KMS-11 (cell line): ENCODE results near the gene CD9.

Experiments
- H2AFZ ChIP-seq: fragments of 200-600 bp; sonication (generic); 2 replicates; pipeline ENCODE4 v1.6.1; 2016; ENCODE audit warnings: antibody characterized with exemption, mixed run types, low read depth
- H3K27ac ChIP-seq: fragments of 200-600 bp; sonication (generic); 2 replicates; pipeline ENCODE4 v1.6.1; 2016; ENCODE audit warnings: mild to moderate bottlenecking, mixed run types
- H3K27me3 ChIP-seq: fragments of 200-600 bp; sonication (generic); 2 replicates; pipeline ENCODE4 v1.6.1; 2017; ENCODE audit warnings: mild to moderate bottlenecking, low read depth, mixed run types, moderate library complexity; ENCODE audit not compliant: insufficient read depth
- H3K36me3 ChIP-seq: fragments of 200-600 bp; sonication (generic); 2 replicates; pipeline ENCODE4 v1.6.1; 2017; ENCODE audit warnings: mild to moderate bottlenecking, mixed run types; ENCODE audit not compliant: insufficient read depth
- H3K4me1 ChIP-seq: fragments of 200-600 bp; sonication (generic); 2 replicates; pipeline ENCODE4 v1.6.1; 2016; ENCODE audit warnings: mild to moderate bottlenecking, low read depth, mixed run types; ENCODE audit not compliant: poor library complexity, severe bottlenecking
- H3K4me2 ChIP-seq: fragments of 200-600 bp; sonication (generic); 2 replicates; pipeline ENCODE4 v1.7.0; 2016; ENCODE audit warnings: mild to moderate bottlenecking, mixed run types
- H3K4me3 ChIP-seq: fragments of 200-600 bp; sonication (generic); IDR thresholded peaks from 2 replicates; pipeline ENCODE4 v1.6.1; 2017; ENCODE audit warnings: low read depth, low read length, mixed read lengths; ENCODE audit not compliant: insufficient read depth
- H3K79me2 ChIP-seq: fragments of 200-600 bp; sonication (generic); 2 replicates; pipeline ENCODE4 v1.6.1; 2016; ENCODE audit warnings: low read depth, mixed run types; ENCODE audit not compliant: insufficient read depth
- H3K9ac ChIP-seq: fragments of 200-600 bp; sonication (generic); 2 replicates; pipeline ENCODE4 v1.6.1; 2016; ENCODE audit warnings: mild to moderate bottlenecking, mixed run types
- H4K20me1 ChIP-seq: fragments of 200-600 bp; sonication (generic); 2 replicates; pipeline ENCODE4 v1.6.1; 2016; ENCODE audit warnings: mild to moderate bottlenecking, mixed run types; ENCODE audit not compliant: insufficient read depth
- CTCF ChIP-seq: fragments of 200-600 bp; sonication (generic); conservative IDR thresholded peaks from 2 replicates; pipeline ENCODE4 v1.6.1; 2017; ENCODE audit warnings: low read depth, mild to moderate bottlenecking, antibody characterized with exemption, low read length, moderate library complexity, mixed read lengths

CD9 gene

GRCh38 chr12:6172086-6172485, 28.1 kb upstream of the CD9 start:
- Histone ChIP-seq H3K36me3 (no peaks in the 10 kb centered on the region), H3K79me2 (no peaks in the 10 kb centered on the region), H2AFZ (no peak overlapping the region), H3K27ac (no peak overlapping the region), H3K4me2 (no peak overlapping the region), H3K4me1 (no peaks in the 10 kb centered on the region), H3K9ac (no peak overlapping the region), H3K4me3 (no peak overlapping the region), H3K27me3 (no peaks in the 10 kb centered on the region), H4K20me1 (no peaks in the 10 kb centered on the region)
- no peak for TF ChIP-seq CTCF

GRCh38 chr12:6172862-6173261, 27.3 kb upstream of the CD9 start:
- Histone ChIP-seq H3K9ac (no peak overlapping the region), H3K4me2 (no peak overlapping the region), H3K27me3 (no peaks in the 10 kb centered on the region), H3K4me1 (no peaks in the 10 kb centered on the region), H3K79me2 (no peaks in the 10 kb centered on the region), H4K20me1 (no peaks in the 10 kb centered on the region), H3K4me3 (no peak overlapping the region), H3K27ac (no peak overlapping the region), H2AFZ (no peak overlapping the region), H3K36me3 (no peaks in the 10 kb centered on the region)
- no peak for TF ChIP-seq CTCF

GRCh38 chr12:6177642-6178358, 22.4 kb upstream of the CD9 start:
- Histone ChIP-seq H3K9ac (no peak overlapping the region), H3K27ac (no peak overlapping the region), H4K20me1 (no peaks in the 10 kb centered on the region), H3K27me3 (no peaks in the 10 kb centered on the region), H3K79me2 (no peaks in the 10 kb centered on the region), H2AFZ (no peak overlapping the region), H3K4me2 (no peak overlapping the region), H3K4me3 (no peak overlapping the region), H3K4me1 (no peaks in the 10 kb centered on the region), H3K36me3 (no peaks in the 10 kb centered on the region)
- TF ChIP-seq CTCF: no peak

- Histone ChIP-seq H3K9ac (no peak overlapping the region), H4K20me1 (no peaks in the 10 kb centered on the region), H3K27ac (no peak overlapping the region), H3K79me2 (no peaks in the 10 kb centered on the region), H3K27me3 (no peaks in the 10 kb centered on the region), H3K4me3 (no peak overlapping the region), H3K4me2 (no peak overlapping the region), H3K36me3 (no peaks in the 10 kb centered on the region), H2AFZ (no peak overlapping the region), H3K4me1 (no peaks in the 10 kb centered on the region)
- TF ChIP-seq CTCF: no peak
These were observed 21.0 kb upstream of the CD9 start for GRCh38 chr12:6178981-6179761.
